Vagina (tissue), 2 donors: ENCODE results near the gene TLDC2. TPM values are rescaled to one million over a fixed set of nuclear protein-coding genes. Genes with fewer than 3 reads are reported as not detected.
"Not testable (repeated sequence)": the region's sequence is repeated elsewhere in the genome, so short reads cannot be mapped to it uniquely, and the experiment has no call there.

Source experiments
- DNase-seq, 2 donors: peaks; one replicate each; pipeline ENCODE4 v3.0.0-alpha.2; 2017; ENCODE audit errors: extremely low spot score in 2 of 2
- H3K27ac ChIP-seq: fragments of 200-600 bp; sonication (generic); one replicate; pipeline ENCODE4 v1.5.1; 2019
- H3K27me3 ChIP-seq: fragments of 200-600 bp; sonication (generic); one replicate; pipeline ENCODE4 v1.5.1; 2019
- H3K36me3 ChIP-seq, 2 donors: fragments of 200-600 bp; sonication (generic); one replicate each; pipeline ENCODE4 v1.5.1; 2017 to 2019
- H3K4me1 ChIP-seq: fragments of 200-600 bp; sonication (generic); one replicate; pipeline ENCODE4 v1.5.1; 2019
- H3K4me3 ChIP-seq, 2 donors: fragments of 200-600 bp; sonication (generic); 1 replicate in 1 of 2; 2 replicates in 1 of 2; pipeline ENCODE4 v1.5.1; 2016 to 2019
- H3K9me3 ChIP-seq: fragments of 200-600 bp; sonication (generic); one replicate; pipeline ENCODE4 v1.5.1; 2019
- CTCF ChIP-seq, 3 experiments: fragments of 450-650 bp in 2 of 3; fragments of 200-600 bp in 1 of 3; sonication (generic) in 1 of 3; IDR thresholded peaks; one replicate each; pipeline ENCODE4 v1.5.1; 2017 to 2019; ENCODE audit warnings: antibody characterized with exemption in 3 of 3, mild to moderate bottlenecking in 2 of 3, moderate library complexity in 2 of 3
- POLR2A ChIP-seq, 2 donors: fragments of 450-650 bp; IDR thresholded peaks; one replicate each; pipeline ENCODE4 v1.6.1; 2017; ENCODE audit warnings: antibody characterized with exemption in 2 of 2, mild to moderate bottlenecking in 2 of 2, moderate library complexity in 2 of 2
- POLR2AphosphoS5 ChIP-seq, 2 donors: sonication (generic); formaldehyde crosslinking; IDR thresholded peaks; one replicate each; pipeline ENCODE4 v1.9.0; 2017; ENCODE audit warnings: antibody characterized with exemption in 2 of 2, mild to moderate bottlenecking in 2 of 2, low read depth in 1 of 2; ENCODE audit not compliant: insufficient read depth in 1 of 2
- intact Hi-C: fragments of 100-400 bp; cut with DNase I; formaldehyde crosslinking; loops from one replicate; pipeline ENCODE4 v1.15.1; 2023
- total RNA-seq: library from RNA; depleted of rRNA; stranded (reverse); fragments of >200 nt; gene quantifications from one replicate; pipeline ENCODE4 v1.2.3, GENCODE V29; 2016

TLDC2 gene
- total RNA-seq, 1 donor from 2014 or later = 3.9 TPM

GRCh38 chr20:36873498-36874189, 2.3 kb upstream of the TLDC2 start:
- no peak for DNase-seq
- Histone ChIP-seq H3K36me3 (no peaks in the 10 kb centered on the region), H3K27ac (no peak overlapping the region), H3K27me3 (no peaks in the 10 kb centered on the region), H3K4me1 (no peaks in the 10 kb centered on the region), H3K9me3 (no peaks in the 10 kb centered on the region), H3K4me3 (no peak overlapping the region)
- intact Hi-C loops = no loop called here
- TF ChIP-seq CTCF (IDR thresholded peaks at IDR 0.05) = no peak
- no peak for TF ChIP-seq POLR2AphosphoS5 (IDR thresholded peaks at IDR 0.05; ENCODE audit: insufficient read depth in 1 of 2, low read depth in 1 of 2)
- no peak for TF ChIP-seq POLR2A (IDR thresholded peaks at IDR 0.05)

GRCh38 chr20:36875093-36875492, 845 bp upstream of the TLDC2 start:
- H3K4me3 ChIP-seq, H3K9me3 ChIP-seq, DNase-seq, intact Hi-C loops, H3K4me1 ChIP-seq, H3K27me3 ChIP-seq, H3K36me3 ChIP-seq, H3K27ac ChIP-seq: not testable (repeated sequence)

GRCh38 chr20:36876473-36876833, 515 bp downstream of the TLDC2 start:
- no peak for TF ChIP-seq POLR2A (IDR thresholded peaks at IDR 0.05)
- TF ChIP-seq POLR2AphosphoS5 (IDR thresholded peaks at IDR 0.05; ENCODE audit: insufficient read depth in 1 of 2, low read depth in 1 of 2) = no peak
- no peak for TF ChIP-seq CTCF (IDR thresholded peaks at IDR 0.05)
- Histone ChIP-seq H3K27me3 (no peaks in the 10 kb centered on the region), H3K4me1 (no peaks in the 10 kb centered on the region), H3K9me3 (no peaks in the 10 kb centered on the region), H3K27ac (no peak overlapping the region), H3K4me3 (no peak overlapping the region), H3K36me3 (no peaks in the 10 kb centered on the region)
- no peak for DNase-seq
- intact Hi-C loops = no loop called here

- no peaks in the 10 kb centered on the region for H3K4me1 ChIP-seq
- DNase-seq = no peak
- H3K9me3 ChIP-seq = no peaks in the 10 kb centered on the region
- H3K27me3 ChIP-seq = no peaks in the 10 kb centered on the region
- H3K36me3 ChIP-seq = no peaks in the 10 kb centered on the region
- no peak overlapping the region for H3K27ac ChIP-seq
- no peak for TF ChIP-seq CTCF (IDR thresholded peaks at IDR 0.05)
- no peak overlapping the region for H3K4me3 ChIP-seq
- intact Hi-C loops = no loop called here
These were observed 3.0 kb downstream of the TLDC2 start for GRCh38 chr20:36878941-36879340.

- no peak for DNase-seq
- H3K36me3 ChIP-seq = no peaks in the 10 kb centered on the region
These were observed 4.9 kb downstream of the TLDC2 start for GRCh38 chr20:36880741-36881250.

More at GRCh38 chr20:36880741-36881250, 4.9 kb downstream of the TLDC2 start:
- TF ChIP-seq POLR2AphosphoS5 (IDR thresholded peaks at IDR 0.05; ENCODE audit: insufficient read depth in 1 of 2, low read depth in 1 of 2) (no peak), CTCF (IDR thresholded peaks at IDR 0.05) (no peak), POLR2A (IDR thresholded peaks at IDR 0.05) (no peak)
- no peaks in the 10 kb centered on the region for H3K27me3 ChIP-seq
- H3K4me1 ChIP-seq = no peaks in the 10 kb centered on the region
- no peak overlapping the region for H3K4me3 ChIP-seq
- H3K27ac ChIP-seq = no peak overlapping the region
- H3K9me3 ChIP-seq = no peaks in the 10 kb centered on the region
- intact Hi-C loops = no loop called here
